ENCODE measurements around the gene NOS1AP. TPM values are rescaled to one million over a fixed set of nuclear protein-coding genes. Genes with fewer than 3 reads are reported as not detected.

The NOS1AP gene
- total RNA-seq, 1 experiment from 2014 or later: 2.6 TPM

DNA sequence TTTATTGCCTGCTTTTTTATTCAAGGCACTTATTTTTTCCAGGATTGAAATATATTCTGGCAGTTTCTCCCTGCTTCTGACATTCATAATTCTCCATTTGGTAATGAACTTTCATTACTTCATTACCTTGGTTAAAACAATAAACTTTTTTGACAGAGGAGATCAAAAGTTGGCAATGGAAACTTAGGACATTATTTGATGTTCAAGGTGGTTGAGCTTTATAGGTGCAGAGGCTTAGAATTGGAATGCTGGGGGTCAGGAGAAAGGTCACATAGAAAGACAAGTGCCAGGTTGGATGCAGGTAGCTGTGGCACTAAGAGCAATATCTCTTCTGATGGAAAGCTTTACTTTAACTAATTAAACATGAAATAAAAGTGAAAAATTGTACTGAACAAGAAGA, 154.8 kb downstream of the NOS1AP start:
- intact Hi-C loops (cut with micrococcal nuclease): loop anchor here (5.0 kb wide), 1 partner anchor 167 kb away; no protein-coding TSS in a partner anchor
- peaks cover 17% of the 10 kb centered on the region for H3K4me1 ChIP-seq (ENCODE audit: insufficient read depth, low read length)
- CTCF ChIA-PET: no interaction called here

DNA sequence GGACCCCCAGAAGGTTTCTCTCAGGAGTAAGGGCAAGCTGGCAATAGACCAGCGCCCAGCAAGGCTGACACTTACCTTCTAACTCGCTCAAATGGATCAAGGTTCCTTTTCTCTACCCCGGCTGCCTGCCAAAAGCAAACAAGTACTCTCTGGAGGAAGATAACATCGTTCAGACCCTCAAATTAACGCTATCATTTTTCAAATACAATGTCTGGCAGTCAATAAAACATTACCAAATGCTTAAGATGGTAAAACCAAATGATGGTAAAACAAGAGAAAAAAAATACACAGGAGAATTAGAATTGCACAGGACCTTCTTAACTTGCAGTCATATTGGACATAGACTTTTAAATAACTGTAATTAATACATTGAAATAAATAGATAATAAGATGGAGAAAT, 159.1 kb downstream of the NOS1AP start:
- Histone ChIP-seq H3K4me3 (ENCODE audit: low read length) (no peak overlapping the region), H2AFZ (ENCODE audit: low read length) (no peak overlapping the region), H3K9ac (ENCODE audit: low read length) (no peak overlapping the region), H3K27me3 (ENCODE audit: low read length) (no peaks in the 10 kb centered on the region), H3K27ac (ENCODE audit: low read length) (no peak overlapping the region), H3K79me2 (ENCODE audit: low read length) (no peaks in the 10 kb centered on the region), H3K9me2 (replicated peaks; ENCODE audit: low read length) (no peaks in the 10 kb centered on the region), H3K9me3 (ENCODE audit: low read length) (no peaks in the 10 kb centered on the region), H3K4me1 (ENCODE audit: insufficient read depth, low read length) (peaks cover 9% of the 10 kb centered on the region; the same call in 1 of the 2 replicates), H3K4me2 (ENCODE audit: low read length) (no peak overlapping the region), H3F3A (ENCODE audit: low read length, unreplicated experiment) (no peaks in the 10 kb centered on the region), H4K20me1 (ENCODE audit: low read length) (no peaks in the 10 kb centered on the region), H3K36me3 (ENCODE audit: low read depth, low read length) (no peaks in the 10 kb centered on the region)
- TF ChIP-seq, protein P1, sequence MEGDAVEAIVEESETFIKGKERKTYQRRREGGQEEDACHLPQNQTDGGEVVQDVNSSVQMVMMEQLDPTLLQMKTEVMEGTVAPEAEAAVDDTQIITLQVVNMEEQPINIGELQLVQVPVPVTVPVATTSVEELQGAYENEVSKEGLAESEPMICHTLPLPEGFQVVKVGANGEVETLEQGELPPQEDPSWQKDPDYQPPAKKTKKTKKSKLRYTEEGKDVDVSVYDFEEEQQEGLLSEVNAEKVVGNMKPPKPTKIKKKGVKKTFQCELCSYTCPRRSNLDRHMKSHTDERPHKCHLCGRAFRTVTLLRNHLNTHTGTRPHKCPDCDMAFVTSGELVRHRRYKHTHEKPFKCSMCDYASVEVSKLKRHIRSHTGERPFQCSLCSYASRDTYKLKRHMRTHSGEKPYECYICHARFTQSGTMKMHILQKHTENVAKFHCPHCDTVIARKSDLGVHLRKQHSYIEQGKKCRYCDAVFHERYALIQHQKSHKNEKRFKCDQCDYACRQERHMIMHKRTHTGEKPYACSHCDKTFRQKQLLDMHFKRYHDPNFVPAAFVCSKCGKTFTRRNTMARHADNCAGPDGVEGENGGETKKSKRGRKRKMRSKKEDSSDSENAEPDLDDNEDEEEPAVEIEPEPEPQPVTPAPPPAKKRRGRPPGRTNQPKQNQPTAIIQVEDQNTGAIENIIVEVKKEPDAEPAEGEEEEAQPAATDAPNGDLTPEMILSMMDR (conservative IDR thresholded peaks at IDR 0.05; ENCODE audit: low read depth, low read length): no peak
- TF ChIP-seq EZH2 (IDR thresholded peaks at IDR 0.05; ENCODE audit: low read length, unreplicated experiment) (no peak), EZH2phosphoT487 (IDR thresholded peaks at IDR 0.05; ENCODE audit: borderline replicate concordance, low read length) (no peak)
- ChIA-PET CTCF (no interaction called here), POLR2A (ENCODE audit: unreplicated experiment) (no interaction called here)
- intact Hi-C loops (cut with micrococcal nuclease): no loop called here
- BruUV-seq (replicated peaks): no TSS peak
- no peak for ATAC-seq
- no peak for DNase-seq

More for the DNA sequence above, 154.8 kb downstream of the NOS1AP start:
- Histone ChIP-seq H4K20me1 (ENCODE audit: low read length) (no peaks in the 10 kb centered on the region), H3F3A (ENCODE audit: low read length, unreplicated experiment) (no peaks in the 10 kb centered on the region), H3K4me3 (ENCODE audit: low read length) (no peak overlapping the region), H3K27ac (ENCODE audit: low read length) (no peak overlapping the region), H3K27me3 (ENCODE audit: low read length) (no peaks in the 10 kb centered on the region), H3K79me2 (ENCODE audit: low read length) (no peaks in the 10 kb centered on the region), H3K9ac (ENCODE audit: low read length) (no peak overlapping the region), H3K4me2 (ENCODE audit: low read length) (no peak overlapping the region), H3K36me3 (ENCODE audit: low read depth, low read length) (no peaks in the 10 kb centered on the region), H2AFZ (ENCODE audit: low read length) (no peak overlapping the region), H3K9me3 (ENCODE audit: low read length) (no peaks in the 10 kb centered on the region), H3K9me2 (replicated peaks; ENCODE audit: low read length) (no peaks in the 10 kb centered on the region)
- DNase-seq: peak; percentile 15
- POLR2A ChIA-PET (ENCODE audit: unreplicated experiment): interaction anchor here (0.6 kb wide), 1 partner anchor 11 kb away, joined by 3 read pairs; no protein-coding TSS in a partner anchor
- TF ChIP-seq EZH2phosphoT487 (IDR thresholded peaks at IDR 0.05; ENCODE audit: borderline replicate concordance, low read length) (no peak), EZH2 (IDR thresholded peaks at IDR 0.05; ENCODE audit: low read length, unreplicated experiment) (no peak)
- TF ChIP-seq, protein P1 (conservative IDR thresholded peaks at IDR 0.05; ENCODE audit: low read depth, low read length): no peak
- no TSS peak for BruUV-seq (replicated peaks)
- ATAC-seq: peak; percentile 17; the same call in 1 of the 2 replicates

- H2AFZ ChIP-seq (ENCODE audit: low read length): no peak overlapping the region
- intact Hi-C loops (cut with micrococcal nuclease): no loop called here
- H3K79me2 ChIP-seq (ENCODE audit: low read length): no peaks in the 10 kb centered on the region
- no peaks in the 10 kb centered on the region for H3K9me2 ChIP-seq (replicated peaks; ENCODE audit: low read length)
- TF ChIP-seq, protein P1 (conservative IDR thresholded peaks at IDR 0.05; ENCODE audit: low read depth, low read length): no peak
- no peak for TF ChIP-seq EZH2 (IDR thresholded peaks at IDR 0.05; ENCODE audit: low read length, unreplicated experiment)
- TF ChIP-seq EZH2phosphoT487 (IDR thresholded peaks at IDR 0.05; ENCODE audit: borderline replicate concordance, low read length): no peak
- no TSS peak for BruUV-seq (replicated peaks)
- DNase-seq (no peak), ATAC-seq (no peak)
- H3K27me3 ChIP-seq (ENCODE audit: low read length): no peaks in the 10 kb centered on the region
- H3K4me2 ChIP-seq (ENCODE audit: low read length): no peak overlapping the region
- H3K4me1 ChIP-seq (ENCODE audit: insufficient read depth, low read length): no peaks in the 10 kb centered on the region
- CTCF ChIA-PET: interaction anchor here (0.7 kb wide), 1 partner anchor 51 kb away, joined by 3 read pairs; no protein-coding TSS in a partner anchor
- no peak overlapping the region for H3K27ac ChIP-seq (ENCODE audit: low read length)
- no peaks in the 10 kb centered on the region for H3F3A ChIP-seq (ENCODE audit: low read length, unreplicated experiment)
- H3K36me3 ChIP-seq (ENCODE audit: low read depth, low read length): no peaks in the 10 kb centered on the region
- H4K20me1 ChIP-seq (ENCODE audit: low read length): no peaks in the 10 kb centered on the region
- no peaks in the 10 kb centered on the region for H3K9me3 ChIP-seq (ENCODE audit: low read length)
- POLR2A ChIA-PET (ENCODE audit: unreplicated experiment): no interaction called here
- no peak overlapping the region for H3K9ac ChIP-seq (ENCODE audit: low read length)
- H3K4me3 ChIP-seq (ENCODE audit: low read length): no peak overlapping the region
Measured at GRCh38 chr1:162229549-162229948, 160.1 kb downstream of the NOS1AP start.
